NT2/D1 (cell line): Measurements from ENCODE around the gene CELF4.

ENCODE experiments used
- SUZ12 ChIP-seq: IDR thresholded peaks from 2 replicates; pipeline ENCODE4 v1.6.1; 2011; ENCODE audit not compliant: insufficient read length, insufficient read depth; ENCODE audit errors: extremely low read depth
- ZNF274 ChIP-seq: IDR thresholded peaks from 2 replicates; pipeline ENCODE4 v1.6.1; 2011; ENCODE audit warnings: mild to moderate bottlenecking, low read depth, low read length

GRCh38 chr18:37440206-37440605, 125.4 kb downstream of the CELF4 start:
- TF ChIP-seq SUZ12 = no peak
- TF ChIP-seq ZNF274 = no peak
